HG03520 (cell line): ENCODE measurements around the gene HDHD5.
"Not testable (repeated sequence)": the region's sequence is repeated elsewhere in the genome, so short reads cannot be mapped to it uniquely, and the experiment has no call there.

Experiments used
- ATAC-seq: cut with Tn5 transposase; IDR thresholded peaks from one replicate; pipeline ENCODE4 v1.9.1; 2021; ENCODE audit warnings: mild to moderate bottlenecking, moderate library complexity; ENCODE audit not compliant: unreplicated experiment

HDHD5 gene

DNA sequence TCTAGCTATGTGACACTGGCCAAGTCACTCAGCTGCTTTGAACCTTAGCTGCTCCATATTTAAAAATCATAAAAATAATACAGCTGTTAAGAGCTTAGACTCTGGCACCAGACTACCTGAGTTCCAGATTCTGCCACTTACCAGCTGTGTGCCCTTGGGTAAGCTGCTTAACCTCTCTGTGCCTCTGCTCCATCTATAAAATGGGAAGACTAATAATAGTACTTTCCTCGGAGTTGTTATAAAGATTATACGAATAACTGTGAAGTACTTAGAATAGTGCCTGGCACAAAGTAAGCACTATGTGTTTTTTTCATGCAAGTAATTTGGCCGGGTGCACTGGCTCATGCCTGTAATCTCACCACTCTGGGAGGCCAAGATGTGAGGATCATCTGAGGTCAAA is 1.4 kb downstream of the HDHD5 start:
- no peak for ATAC-seq

DNA sequence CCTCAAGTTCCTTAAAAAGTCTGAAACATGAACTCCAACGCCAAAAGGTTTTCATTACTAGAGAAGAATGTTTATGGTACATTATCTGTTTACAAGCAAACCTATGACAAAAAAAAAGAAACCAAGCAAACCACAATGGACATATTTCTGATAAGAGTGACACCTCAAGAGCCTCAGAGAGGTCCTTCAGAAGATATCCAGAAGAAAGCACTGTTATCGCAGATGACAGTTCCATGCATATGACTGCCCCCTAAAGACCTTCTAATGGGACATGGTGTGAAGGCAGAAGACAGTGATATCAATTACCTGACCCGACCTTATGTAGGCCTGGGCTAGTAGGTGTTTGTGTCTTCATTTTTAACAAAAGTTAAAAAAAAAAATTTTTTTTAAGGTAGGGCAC is 3.1 kb downstream of the HDHD5 start:
- no peak for ATAC-seq

DNA sequence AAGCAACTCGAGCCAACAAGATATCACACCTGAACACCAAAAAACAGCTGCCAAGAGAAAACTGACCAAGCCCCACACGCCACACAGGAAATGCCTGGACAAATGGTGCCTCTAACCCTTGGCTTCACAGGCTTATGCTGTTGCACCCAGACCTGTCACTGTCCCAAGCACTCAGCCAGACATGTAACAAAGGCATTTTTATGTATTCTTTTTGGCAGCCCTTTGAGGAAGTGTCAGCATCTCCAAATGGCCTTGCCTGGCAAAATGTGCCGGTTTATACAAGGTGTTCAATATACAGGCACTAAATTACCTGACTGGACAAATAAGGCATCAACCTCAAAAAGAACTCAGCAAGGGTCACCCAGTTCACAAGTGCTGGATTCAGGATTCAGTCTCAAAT is 6.1 kb downstream of the HDHD5 start:
- ATAC-seq, result no peak

DNA sequence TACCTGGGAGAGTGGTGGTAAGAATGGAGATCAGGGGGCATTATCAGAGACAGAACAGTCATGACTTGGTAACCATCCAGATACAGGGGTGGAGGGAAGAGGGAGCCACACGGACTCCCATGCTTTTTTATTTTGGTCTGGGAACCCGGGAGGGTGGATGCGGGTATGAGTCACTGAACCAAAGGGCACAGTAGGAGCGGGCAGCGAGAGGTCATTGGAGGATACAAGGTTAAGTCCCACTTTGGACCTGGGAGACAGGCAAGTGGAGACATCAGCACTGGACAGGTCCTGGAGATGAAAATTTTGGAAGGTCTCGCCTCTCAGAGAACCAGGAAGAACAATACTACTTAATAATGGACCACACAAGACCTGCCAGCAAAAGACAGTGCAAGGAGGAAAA is 6.7 kb downstream of the HDHD5 start:
- ATAC-seq, result no peak

DNA sequence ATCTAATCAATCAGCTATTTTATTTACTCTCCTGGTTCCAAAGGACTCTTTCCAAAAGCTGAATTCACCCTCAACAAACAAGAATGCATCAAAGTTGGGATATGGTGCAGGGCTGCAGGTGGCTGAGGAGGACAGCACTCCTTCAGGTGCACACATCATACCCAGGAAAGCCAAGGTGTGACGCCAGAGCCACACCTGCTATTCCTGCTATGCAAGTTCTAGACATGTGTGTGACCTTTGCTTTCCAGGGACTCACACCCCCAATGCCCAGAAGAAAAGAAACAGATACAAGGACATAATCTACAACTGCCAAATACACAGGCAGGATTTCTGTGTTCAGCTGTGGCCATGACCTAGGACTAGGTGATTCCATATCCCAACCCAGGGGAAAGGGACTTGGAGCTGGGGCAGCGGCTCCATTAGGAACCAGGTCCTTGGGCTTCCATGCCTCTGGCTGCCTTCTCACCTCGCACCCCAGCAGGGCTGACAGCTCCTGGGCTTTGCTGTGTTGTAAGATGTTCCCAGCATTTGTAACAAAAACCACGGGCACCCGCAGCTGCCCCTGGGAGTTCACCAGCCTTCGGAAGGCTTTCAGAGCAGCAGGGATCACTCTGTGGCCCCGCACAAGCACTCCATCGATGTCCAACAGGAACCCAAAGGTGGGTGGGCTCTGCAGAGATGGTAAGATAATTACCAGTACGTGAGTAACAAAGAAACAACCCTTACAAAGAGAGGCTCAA is 9.8 kb downstream of the HDHD5 start:
- ATAC-seq, result no peak

DNA sequence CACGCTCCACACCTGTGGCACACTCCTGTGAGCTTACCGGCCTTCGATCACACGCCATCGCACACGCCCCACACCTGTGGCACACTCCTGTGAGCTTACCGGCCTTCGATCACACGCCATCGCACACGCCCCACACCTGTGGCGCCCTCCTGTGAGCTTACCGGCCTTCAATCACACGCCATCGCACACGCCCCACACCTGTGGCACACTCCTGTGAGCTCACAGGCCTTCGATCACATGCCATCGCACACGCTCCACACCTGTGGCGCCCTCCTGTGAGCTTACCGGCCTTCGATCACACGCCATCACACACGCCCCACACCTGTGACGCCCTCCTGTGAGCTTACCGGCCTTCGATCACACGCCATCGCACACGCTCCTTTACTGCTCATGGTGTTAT is 11.6 kb downstream of the HDHD5 start:
- not testable (repeated sequence) for ATAC-seq

DNA sequence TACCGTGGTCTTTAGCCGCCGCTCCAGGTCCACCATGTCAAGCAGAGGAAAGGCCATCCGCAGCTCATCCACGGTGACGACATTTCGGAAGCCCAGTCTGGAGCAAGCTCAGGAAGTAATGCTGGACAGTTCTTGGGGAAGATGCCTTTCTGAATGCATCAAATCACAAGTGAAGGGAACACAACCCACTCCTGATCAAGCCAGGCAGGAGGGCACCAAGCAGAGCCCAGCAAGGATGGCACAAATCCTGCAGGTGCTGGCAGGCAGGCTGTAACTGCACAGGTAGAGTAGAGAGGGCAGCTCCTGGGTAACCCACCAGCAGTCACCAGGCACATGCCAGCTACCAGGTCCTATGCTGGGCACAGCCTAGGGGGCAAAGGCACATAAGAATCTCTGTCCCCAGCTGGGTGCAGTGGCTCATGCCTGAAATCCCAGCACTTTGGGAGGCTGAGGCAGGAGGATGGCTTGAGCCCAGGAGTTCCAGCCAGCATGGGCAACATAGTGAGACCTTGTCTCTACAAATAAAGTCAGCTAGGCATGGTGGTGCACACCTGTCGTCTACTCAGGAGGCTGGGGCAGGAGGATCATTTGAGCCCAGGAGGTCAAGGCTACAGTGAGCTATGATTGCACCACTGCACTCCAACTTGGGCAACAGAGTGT is 13.9 kb downstream of the HDHD5 start:
- ATAC-seq, result no peak

DNA sequence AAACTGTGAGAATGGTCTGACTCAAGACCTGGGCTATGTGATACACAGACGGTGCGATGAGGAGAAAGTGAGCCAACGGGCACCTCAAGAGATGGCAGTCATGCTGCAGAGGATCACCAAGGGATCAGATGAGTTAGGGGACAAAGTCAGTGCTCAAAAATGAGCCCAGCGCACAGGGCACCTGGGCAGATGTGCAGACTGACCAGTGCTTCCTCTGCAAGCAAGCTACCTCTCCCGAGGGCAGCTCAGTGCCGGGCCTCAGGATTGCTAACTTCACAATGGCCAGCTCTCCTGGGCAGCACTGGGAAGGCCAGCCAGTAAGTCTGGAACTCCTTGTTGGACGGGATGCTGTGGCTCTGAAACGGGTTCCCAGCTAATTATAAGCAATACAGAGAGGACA is 15.3 kb downstream of the HDHD5 start:
- no peak for ATAC-seq

DNA sequence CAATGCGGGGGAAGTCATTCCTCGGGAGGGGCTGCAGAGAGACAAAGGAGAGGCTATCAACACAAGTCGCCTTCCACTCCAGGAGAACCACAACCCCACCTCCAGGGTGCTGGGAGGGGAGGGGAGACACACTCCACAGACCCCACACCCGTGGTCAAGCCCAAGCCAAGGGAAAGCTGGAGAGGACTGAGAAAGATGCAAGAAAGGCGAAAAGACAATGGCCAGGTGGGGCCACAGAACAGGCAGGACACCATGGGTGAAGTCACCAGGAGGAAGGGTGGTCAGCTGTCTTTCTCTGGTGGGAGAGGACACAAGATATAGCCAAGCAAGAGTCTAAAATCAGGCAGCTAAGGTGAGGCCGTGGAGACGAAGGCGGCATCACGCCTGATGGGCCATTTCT is 16.0 kb downstream of the HDHD5 start:
- no peak for ATAC-seq

DNA sequence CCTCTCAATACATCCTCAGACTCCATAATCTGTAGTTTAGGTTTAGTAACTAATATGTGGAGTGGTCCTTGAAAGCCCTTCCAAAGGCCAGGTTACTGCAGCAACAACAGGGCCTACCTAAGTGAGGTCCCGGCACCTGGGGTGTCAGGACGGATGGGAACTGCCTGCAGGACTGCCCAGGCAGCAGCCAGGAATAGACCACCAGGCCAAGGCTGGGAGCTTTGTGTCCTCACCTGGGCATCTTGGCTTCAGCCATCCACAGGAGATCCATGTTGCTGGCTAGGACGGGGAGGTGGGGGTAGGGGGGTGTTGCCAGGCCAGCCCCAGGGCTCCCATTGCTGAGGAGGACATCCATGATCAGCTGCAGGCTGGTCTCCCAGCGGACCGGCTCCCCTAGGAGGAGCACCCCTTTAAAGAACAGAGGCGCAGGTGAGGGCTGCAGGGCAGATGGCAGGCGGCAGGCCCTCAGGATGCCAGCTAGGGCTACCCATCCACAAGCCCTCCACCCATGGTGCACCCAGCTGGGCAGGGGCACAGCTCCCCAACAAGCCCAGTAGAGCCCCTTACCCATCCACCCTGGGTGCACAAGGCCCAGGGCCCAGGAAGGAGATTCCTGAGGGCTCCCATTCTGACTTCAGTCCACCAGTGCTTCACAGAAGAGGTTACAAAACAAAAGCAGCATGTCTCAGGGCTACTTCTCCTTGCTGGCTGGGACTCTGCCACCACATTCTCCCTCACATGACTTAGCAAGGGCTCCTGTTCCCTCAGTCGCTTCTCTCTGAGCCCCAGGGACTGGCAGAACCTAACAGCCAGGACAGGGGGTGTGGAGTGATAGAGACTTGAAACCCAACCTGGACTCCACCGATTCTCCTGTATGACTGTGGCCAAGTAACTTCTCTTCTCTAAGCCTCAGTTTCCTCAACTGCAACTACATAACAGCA is 18.0 kb downstream of the HDHD5 start:
- ATAC-seq, result no peak

DNA sequence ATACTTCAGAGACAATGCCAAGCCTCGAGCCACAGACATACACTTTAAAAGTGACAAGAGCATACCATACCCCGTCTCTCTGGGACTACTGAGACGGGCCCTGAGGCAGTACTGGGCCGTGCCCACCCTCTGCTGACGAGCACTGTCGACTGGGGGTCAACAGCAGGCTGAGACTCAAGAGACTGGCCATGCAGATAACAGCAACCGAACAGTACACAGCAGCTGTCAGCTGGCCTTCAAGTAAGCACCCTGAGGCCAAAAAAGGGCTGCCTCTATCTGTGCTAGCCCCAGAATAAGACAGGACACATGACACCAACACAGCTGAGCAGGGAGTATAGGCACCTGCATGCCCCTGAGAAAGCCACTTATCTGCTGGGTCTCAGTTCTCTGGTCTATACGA is 19.1 kb downstream of the HDHD5 start:
- no peak for ATAC-seq

DNA sequence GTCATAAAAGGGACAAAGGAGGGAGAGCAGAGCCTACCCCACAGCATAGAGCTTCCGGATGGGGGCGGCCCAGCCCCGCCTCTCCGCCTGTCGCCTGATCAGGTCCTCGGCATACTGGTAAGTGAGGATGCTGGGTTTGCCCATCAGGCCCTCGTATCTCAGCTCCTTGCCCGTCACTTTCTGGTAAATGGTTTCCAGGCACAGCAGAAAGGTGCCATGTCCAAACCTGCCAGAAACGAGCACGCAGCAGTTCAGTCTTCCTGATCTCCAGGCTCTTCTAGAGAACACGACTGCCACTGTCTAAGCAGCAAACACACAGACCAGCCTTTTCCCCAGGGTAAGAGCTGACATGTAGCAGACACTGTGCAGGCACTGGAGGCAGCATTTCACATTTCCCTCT is 20.6 kb downstream of the HDHD5 start:
- ATAC-seq, result no peak

DNA sequence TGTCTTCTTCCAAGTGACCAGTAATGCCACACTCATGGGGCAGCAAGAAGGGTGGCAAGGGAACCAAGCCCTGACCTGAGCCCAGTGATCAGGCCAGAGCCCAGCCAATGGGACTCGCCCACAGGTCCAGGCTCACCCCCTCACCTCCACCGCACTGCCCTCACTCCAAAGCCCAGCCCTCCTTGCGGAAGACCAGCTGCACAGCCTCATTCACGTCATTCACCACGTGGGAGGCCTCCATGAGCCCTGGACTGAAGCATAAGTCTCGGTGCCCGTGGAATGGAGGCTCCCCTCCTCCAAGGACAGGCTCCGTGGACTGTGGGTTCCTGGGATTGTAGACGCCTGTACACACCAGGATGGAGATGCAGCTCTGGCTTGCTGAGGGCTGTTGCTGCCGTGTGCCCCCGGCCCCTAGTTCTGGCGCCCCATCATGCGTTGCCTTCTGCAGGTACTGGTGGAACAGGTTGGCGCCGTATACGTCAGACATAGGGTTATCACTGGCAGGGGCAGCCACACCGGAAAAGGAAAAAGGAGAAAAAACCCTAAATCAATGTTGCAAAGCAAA is 21.1 kb downstream of the HDHD5 start:
- no peak for ATAC-seq

DNA sequence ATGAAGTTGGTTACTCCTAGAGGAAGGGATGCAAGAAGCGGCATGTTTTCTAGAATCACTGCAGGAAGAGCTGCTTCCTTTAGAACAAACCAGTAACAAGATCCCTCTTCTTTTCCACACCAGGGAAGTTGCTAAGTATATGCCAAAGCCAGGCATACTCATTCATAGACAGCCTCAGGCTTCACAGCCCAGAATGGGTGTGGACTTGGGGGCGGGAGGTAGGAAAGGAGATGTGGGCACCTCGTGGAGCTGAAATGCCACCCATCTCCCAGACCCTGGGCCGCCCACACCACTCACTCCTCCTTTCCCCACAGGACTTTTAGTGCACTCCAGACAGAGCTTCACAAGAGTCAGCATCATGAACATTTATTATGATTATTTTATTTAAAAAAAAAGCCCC is 21.9 kb downstream of the HDHD5 start:
- no peak for ATAC-seq

DNA sequence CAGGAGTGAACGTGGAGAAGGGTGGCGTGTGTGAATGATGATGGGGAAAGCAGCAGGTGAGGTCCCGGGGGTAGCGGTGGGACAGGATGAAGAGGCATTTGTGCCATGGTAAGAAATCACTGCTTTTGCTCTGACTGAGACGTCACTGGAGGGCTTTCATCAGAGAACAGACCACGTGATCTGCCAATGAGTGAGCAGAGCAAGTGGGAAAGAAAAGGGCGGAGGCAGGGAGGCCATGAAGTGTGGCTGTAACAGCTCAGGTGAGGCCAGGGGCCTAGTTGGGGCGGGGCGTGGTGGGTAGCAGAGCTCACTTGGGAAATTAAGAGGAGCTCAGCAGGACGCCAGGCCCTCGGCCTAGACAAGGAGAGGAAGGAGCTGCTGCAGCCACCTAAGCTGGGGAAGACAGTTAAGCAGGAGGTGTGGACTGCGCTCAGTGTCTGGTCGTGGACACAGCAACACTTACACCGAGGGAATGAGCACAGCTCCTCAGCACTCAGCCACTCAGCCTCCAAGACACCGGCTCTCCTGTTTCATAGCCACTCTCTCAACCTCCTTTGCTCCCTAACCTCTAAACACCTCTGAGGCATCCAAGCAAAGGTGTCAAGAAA is 23.8 kb downstream of the HDHD5 start:
- ATAC-seq, result no peak

DNA sequence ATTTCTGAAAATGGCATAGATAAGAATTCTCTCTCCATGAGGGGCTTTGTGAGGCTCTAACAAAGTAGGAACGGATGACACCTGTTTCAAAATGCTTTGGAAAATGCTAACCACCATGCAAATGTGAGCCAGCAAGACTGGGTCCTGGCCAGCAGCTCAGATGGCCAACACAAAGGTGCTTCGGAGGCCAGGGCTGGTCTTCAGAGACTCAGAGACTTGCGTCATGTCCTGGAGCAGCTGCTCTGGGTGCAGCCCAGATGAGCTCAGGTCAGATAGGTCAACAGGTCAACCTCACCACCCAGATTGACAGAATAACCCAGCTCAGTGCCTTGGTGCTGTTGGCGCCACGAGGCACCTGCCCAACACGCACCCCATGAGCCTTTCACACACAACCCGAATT is 25.9 kb downstream of the HDHD5 start:
- no peak for ATAC-seq

DNA sequence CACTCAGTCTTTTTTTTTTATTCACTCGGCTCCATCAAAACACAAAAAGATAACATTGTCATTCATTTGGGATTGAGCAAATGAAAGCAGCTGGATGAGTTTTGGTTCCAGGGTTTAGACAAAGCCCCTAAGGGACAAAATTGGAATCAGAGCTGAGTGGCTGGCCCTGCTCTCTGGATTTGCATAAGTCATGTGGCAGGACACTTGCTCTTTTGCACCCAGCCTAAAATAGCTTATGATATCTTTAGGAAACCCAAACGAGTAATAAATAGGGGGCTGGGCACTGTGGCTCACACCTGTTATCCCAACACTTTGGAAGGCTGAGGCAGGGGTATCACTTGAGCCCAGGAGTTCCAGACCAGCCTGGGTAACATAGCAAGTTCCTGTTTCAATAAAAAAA is 27.0 kb downstream of the HDHD5 start:
- ATAC-seq, result no peak

DNA sequence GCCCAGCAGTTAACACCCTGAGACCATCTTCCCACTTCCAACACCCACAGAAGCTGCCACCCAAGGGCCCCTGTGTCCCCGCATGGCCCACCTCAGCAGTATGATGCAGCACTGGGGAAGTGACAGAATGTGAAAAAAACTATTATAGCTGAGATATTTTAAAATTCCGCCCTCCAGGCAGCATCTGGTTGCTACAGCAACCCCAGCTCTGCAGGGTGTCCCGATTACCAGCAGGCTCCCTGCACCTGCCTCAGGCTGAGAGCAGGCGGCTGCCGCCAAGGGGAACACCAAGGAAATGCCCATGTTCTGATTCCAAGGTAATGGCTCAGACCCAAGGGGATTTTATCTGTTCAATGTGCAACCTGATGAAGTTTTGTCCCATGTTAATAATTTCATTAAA is 27.4 kb downstream of the HDHD5 start:
- ATAC-seq, result no peak

DNA sequence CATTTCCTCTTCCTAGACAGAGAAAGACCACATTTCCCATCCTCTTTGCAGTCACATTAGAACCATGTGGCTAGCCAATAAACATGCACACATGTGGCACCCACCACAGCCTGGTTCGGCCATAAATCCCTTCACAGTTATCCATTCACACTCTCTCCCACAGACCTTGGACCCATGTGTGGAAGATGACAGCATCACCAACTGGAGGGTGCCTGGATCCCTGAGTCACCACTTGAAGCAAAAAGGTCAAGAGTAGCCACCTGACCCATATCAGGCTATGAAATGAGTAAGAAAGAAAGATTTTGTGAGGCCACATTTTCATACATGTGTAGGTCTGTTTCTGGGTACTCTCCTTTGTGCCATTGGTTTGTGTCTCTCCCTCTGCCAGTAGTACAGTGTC is 28.9 kb downstream of the HDHD5 start:
- no peak for ATAC-seq

DNA sequence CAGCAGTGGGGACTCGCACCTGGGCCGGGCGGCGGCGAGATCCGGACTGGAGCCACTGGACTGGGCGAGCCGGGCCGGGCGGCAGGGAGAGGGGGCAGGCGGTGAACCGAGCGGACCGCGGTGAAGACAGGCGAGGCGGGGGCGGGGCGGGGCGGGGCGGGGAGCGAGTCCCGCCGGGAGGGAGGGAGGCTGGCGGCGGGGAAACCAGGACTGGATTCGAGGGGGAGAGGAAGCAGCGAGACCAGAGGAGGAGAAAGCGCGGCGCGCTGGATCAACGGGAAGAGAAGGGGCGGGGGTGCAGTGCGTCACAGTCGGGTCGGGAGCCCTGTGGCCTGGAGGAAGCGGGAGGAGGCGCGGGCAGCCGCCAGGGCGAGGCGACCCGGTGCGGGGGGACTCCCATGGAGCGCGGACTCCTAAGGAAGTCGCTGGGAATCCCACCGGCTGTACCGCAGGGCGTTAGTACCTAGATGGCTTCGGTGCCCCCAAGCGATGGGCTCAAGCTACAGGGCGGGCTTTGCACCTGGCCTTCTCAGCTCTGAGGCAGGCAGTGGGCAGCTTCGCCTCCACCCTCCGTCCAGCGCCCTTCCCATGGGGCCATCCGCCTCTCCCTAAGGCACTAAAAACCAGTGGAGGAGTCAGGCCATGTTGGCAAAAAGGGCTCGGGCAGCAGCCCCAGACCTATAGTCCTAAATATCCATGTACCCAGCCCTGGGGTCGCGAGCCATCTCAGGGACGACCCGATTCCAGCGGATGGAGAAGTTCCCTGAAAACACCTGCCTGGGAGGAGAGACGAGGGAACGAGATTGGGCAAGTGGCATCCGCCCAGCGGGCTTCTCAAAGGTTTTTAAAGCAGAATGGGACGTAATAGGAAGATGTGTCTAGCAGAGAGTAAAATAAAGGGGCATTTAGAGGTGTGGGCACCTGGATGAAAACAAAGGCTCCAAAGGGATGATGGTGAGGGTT is 37.6 kb downstream of the HDHD5 start, which contains the start of gene TMEM121B:
Gene TMEM121B (minus strand): TSS at position 128 of the 963 bp plus-strand sequence. CDS start 233 bp downstream, outside the sequence.
- no peak for ATAC-seq
